ENCODE measurements around the gene SMAD5. TPM values are rescaled to one million over a fixed set of nuclear protein-coding genes. Genes with fewer than 3 reads are reported as not detected.

SMAD5 gene
- total RNA-seq, 1 donor from 2014 or later = 71.3 TPM

- Histone ChIP-seq H3K79me2 (ENCODE audit: insufficient read depth, low read length) (no peaks in the 10 kb centered on the region), H3K9ac (ENCODE audit: low read length) (no peak overlapping the region), H3K27ac (ENCODE audit: low read depth, low read length) (no peak overlapping the region), H3K4me3 (ENCODE audit: insufficient read depth, low read depth, low read length) (no peak overlapping the region), H3K36me3 (ENCODE audit: insufficient read depth, low read length) (no peaks in the 10 kb centered on the region), H3K4me1 (ENCODE audit: insufficient read depth, low read length) (no peaks in the 10 kb centered on the region), H4K20me1 (ENCODE audit: insufficient read depth, low read length) (no peaks in the 10 kb centered on the region), H2AFZ (ENCODE audit: low read depth, low read length) (no peak overlapping the region), H3K27me3 (ENCODE audit: insufficient read depth, low read length) (peaks cover 4% of the 10 kb centered on the region), H3K9me3 (ENCODE audit: insufficient read depth, low read depth, low read length) (no peaks in the 10 kb centered on the region), H3K4me2 (ENCODE audit: low read length) (no peak overlapping the region)
- TF ChIP-seq EZH2 (IDR thresholded peaks at IDR 0.05; ENCODE audit: insufficient read depth, low read length) = no peak
- TF ChIP-seq, protein P1, sequence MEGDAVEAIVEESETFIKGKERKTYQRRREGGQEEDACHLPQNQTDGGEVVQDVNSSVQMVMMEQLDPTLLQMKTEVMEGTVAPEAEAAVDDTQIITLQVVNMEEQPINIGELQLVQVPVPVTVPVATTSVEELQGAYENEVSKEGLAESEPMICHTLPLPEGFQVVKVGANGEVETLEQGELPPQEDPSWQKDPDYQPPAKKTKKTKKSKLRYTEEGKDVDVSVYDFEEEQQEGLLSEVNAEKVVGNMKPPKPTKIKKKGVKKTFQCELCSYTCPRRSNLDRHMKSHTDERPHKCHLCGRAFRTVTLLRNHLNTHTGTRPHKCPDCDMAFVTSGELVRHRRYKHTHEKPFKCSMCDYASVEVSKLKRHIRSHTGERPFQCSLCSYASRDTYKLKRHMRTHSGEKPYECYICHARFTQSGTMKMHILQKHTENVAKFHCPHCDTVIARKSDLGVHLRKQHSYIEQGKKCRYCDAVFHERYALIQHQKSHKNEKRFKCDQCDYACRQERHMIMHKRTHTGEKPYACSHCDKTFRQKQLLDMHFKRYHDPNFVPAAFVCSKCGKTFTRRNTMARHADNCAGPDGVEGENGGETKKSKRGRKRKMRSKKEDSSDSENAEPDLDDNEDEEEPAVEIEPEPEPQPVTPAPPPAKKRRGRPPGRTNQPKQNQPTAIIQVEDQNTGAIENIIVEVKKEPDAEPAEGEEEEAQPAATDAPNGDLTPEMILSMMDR (IDR thresholded peaks at IDR 0.05; ENCODE audit: insufficient read depth, low read depth, low read length) = no peak
- peaks cover 25% of the 10 kb centered on the region for H3K27me3 Mint-ChIP-seq (ENCODE audit: low read depth, unreplicated experiment)
- no peaks in the 10 kb centered on the region for H3K4me1 Mint-ChIP-seq (ENCODE audit: low read depth, unreplicated experiment)
- no peak overlapping the region for H3K27ac Mint-ChIP-seq (ENCODE audit: unreplicated experiment)
- peaks cover 3% of the 10 kb centered on the region for H3K9me3 Mint-ChIP-seq (ENCODE audit: unreplicated experiment)
- no peak overlapping the region for H3K4me3 Mint-ChIP-seq (ENCODE audit: unreplicated experiment)
- DNase-seq (ENCODE audit: low read depth) = peak; percentile 16
- H3K36me3 Mint-ChIP-seq (ENCODE audit: low read depth, unreplicated experiment) = no peaks in the 10 kb centered on the region
- no peak for FAIRE-seq
These were observed 9.3 kb upstream of the SMAD5 start for GRCh38 chr5:136123236-136123768.

DNA sequence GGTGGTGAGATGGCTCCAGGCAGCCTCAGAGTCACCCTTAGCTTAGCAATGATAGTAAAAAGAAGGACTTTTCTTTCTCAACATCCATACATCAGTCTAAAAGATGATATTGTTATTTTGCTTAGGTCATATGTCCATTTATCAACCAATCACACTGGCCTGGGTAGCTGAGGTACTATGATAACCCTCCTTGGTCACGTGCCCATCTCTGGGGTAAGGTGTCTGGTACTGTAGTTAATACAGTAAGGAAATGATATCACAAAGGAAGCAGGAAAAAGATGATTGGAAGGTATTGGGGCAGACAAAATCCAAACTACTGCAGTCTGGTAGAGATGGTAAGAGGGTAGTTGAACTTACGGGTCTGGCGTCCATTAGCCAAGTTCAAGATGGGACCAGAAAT, 5.1 kb upstream of the SMAD5 start:
- Mint-ChIP-seq H3K36me3 (ENCODE audit: low read depth, unreplicated experiment) (no peaks in the 10 kb centered on the region), H3K4me1 (ENCODE audit: low read depth, unreplicated experiment) (peaks cover 14% of the 10 kb centered on the region), H3K9me3 (ENCODE audit: unreplicated experiment) (no peaks in the 10 kb centered on the region), H3K4me3 (ENCODE audit: unreplicated experiment) (no peak overlapping the region), H3K27me3 (ENCODE audit: low read depth, unreplicated experiment) (peaks cover 13% of the 10 kb centered on the region), H3K27ac (ENCODE audit: unreplicated experiment) (no peak overlapping the region)
- Histone ChIP-seq H3K27me3 (ENCODE audit: insufficient read depth, low read length) (no peaks in the 10 kb centered on the region), H3K9ac (ENCODE audit: low read length) (no peak overlapping the region), H3K27ac (ENCODE audit: low read depth, low read length) (no peak overlapping the region), H2AFZ (ENCODE audit: low read depth, low read length) (no peak overlapping the region), H4K20me1 (ENCODE audit: insufficient read depth, low read length) (no peaks in the 10 kb centered on the region), H3K36me3 (ENCODE audit: insufficient read depth, low read length) (no peaks in the 10 kb centered on the region), H3K9me3 (ENCODE audit: insufficient read depth, low read depth, low read length) (no peaks in the 10 kb centered on the region), H3K4me2 (ENCODE audit: low read length) (no peak overlapping the region), H3K79me2 (ENCODE audit: insufficient read depth, low read length) (peaks cover under 1% of the 10 kb centered on the region), H3K4me3 (ENCODE audit: insufficient read depth, low read depth, low read length) (no peak overlapping the region), H3K4me1 (ENCODE audit: insufficient read depth, low read length) (peaks cover 6% of the 10 kb centered on the region)
- FAIRE-seq (no peak), DNase-seq (ENCODE audit: low read depth) (no peak)
- TF ChIP-seq EZH2 (IDR thresholded peaks at IDR 0.05; ENCODE audit: insufficient read depth, low read length) = no peak
- TF ChIP-seq, protein P1 (IDR thresholded peaks at IDR 0.05; ENCODE audit: insufficient read depth, low read depth, low read length) = no peak

GRCh38 chr5:136128481-136128880, 4.2 kb upstream of the SMAD5 start:
- FAIRE-seq = no peak
- H3K4me3 Mint-ChIP-seq (ENCODE audit: unreplicated experiment) = no peak overlapping the region
- no peaks in the 10 kb centered on the region for H3K36me3 ChIP-seq (ENCODE audit: insufficient read depth, low read length)
- H3K36me3 Mint-ChIP-seq (ENCODE audit: low read depth, unreplicated experiment) = no peaks in the 10 kb centered on the region
- H3K4me1 ChIP-seq (ENCODE audit: insufficient read depth, low read length) = peaks cover 6% of the 10 kb centered on the region
- H4K20me1 ChIP-seq (ENCODE audit: insufficient read depth, low read length) = peaks cover 4% of the 10 kb centered on the region
- H3K9me3 ChIP-seq (ENCODE audit: insufficient read depth, low read depth, low read length) = no peaks in the 10 kb centered on the region
- no peaks in the 10 kb centered on the region for H3K9me3 Mint-ChIP-seq (ENCODE audit: unreplicated experiment)
- H3K27me3 ChIP-seq (ENCODE audit: insufficient read depth, low read length) = no peaks in the 10 kb centered on the region
- no peak overlapping the region for H3K9ac ChIP-seq (ENCODE audit: low read length)
- H3K4me1 Mint-ChIP-seq (ENCODE audit: low read depth, unreplicated experiment) = peaks cover 14% of the 10 kb centered on the region
- H3K79me2 ChIP-seq (ENCODE audit: insufficient read depth, low read length) = peaks cover 9% of the 10 kb centered on the region
- H3K4me3 ChIP-seq (ENCODE audit: insufficient read depth, low read depth, low read length) = no peak overlapping the region
- no peak for DNase-seq (ENCODE audit: low read depth)
- no peak overlapping the region for H3K4me2 ChIP-seq (ENCODE audit: low read length)
- H2AFZ ChIP-seq (ENCODE audit: low read depth, low read length) = no peak overlapping the region
- TF ChIP-seq, protein P1 (IDR thresholded peaks at IDR 0.05; ENCODE audit: insufficient read depth, low read depth, low read length) = no peak
- no peak for TF ChIP-seq EZH2 (IDR thresholded peaks at IDR 0.05; ENCODE audit: insufficient read depth, low read length)
- H3K27me3 Mint-ChIP-seq (ENCODE audit: low read depth, unreplicated experiment) = peaks cover 13% of the 10 kb centered on the region
- H3K27ac ChIP-seq (ENCODE audit: low read depth, low read length) = no peak overlapping the region
- no peak overlapping the region for H3K27ac Mint-ChIP-seq (ENCODE audit: unreplicated experiment)

Data from astrocyte (in vitro differentiated cells and primary cell).